Measurements from ENCODE around the gene FYB2. TPM values are rescaled to one million over a fixed set of nuclear protein-coding genes. Genes with fewer than 3 reads are reported as not detected.

Gene FYB2
- total RNA-seq, 2 experiments from 2014 or later: not detected

- DNase-seq: no peak
- Mint-ChIP-seq H3K27ac (no peak overlapping the region), H3K4me1 (ENCODE audit: low read depth) (no peaks in the 10 kb centered on the region), H3K4me3 (no peak overlapping the region), H3K27me3 (ENCODE audit: low read depth) (peaks cover 5% of the 10 kb centered on the region), H3K36me3 (ENCODE audit: low read depth) (no peaks in the 10 kb centered on the region), H3K9me3 (ENCODE audit: insufficient read depth) (no peaks in the 10 kb centered on the region)
- ChIA-PET POLR2A (no interaction called here), CTCF (no interaction called here)
- ATAC-seq: no peak
Measured at GRCh38 chr1:56849750-56850149, 30.5 kb upstream of the FYB2 start.

GRCh38 chr1:56845343-56845742 lies 26.1 kb upstream of the FYB2 start:
- Mint-ChIP-seq H3K4me1 (ENCODE audit: low read depth) (no peaks in the 10 kb centered on the region), H3K4me3 (no peak overlapping the region), H3K9me3 (ENCODE audit: insufficient read depth) (no peaks in the 10 kb centered on the region), H3K27ac (no peak overlapping the region), H3K27me3 (ENCODE audit: low read depth) (no peaks in the 10 kb centered on the region), H3K36me3 (ENCODE audit: low read depth) (no peaks in the 10 kb centered on the region)
- DNase-seq (no peak), ATAC-seq (no peak)
- CTCF ChIA-PET: no interaction called here
- POLR2A ChIA-PET: no interaction called here

- ChIA-PET CTCF (no interaction called here), POLR2A (interaction anchor here (0.6 kb wide), 1 partner anchor 767 kb away, joined by 3 read pairs; no protein-coding TSS in a partner anchor)
- H3K4me3 Mint-ChIP-seq: no peak overlapping the region
- H3K27ac Mint-ChIP-seq: no peak overlapping the region
- no peaks in the 10 kb centered on the region for H3K27me3 Mint-ChIP-seq (ENCODE audit: low read depth)
- no peaks in the 10 kb centered on the region for H3K9me3 Mint-ChIP-seq (ENCODE audit: insufficient read depth)
- DNase-seq: no peak
- no peaks in the 10 kb centered on the region for H3K4me1 Mint-ChIP-seq (ENCODE audit: low read depth)
- no peak for ATAC-seq
- H3K36me3 Mint-ChIP-seq (ENCODE audit: low read depth): no peaks in the 10 kb centered on the region
Measured at GRCh38 chr1:56844545-56845136, 25.4 kb upstream of the FYB2 start.

GRCh38 chr1:56843544-56843943 lies 24.3 kb upstream of the FYB2 start:
- ChIA-PET CTCF (interaction anchor here (0.9 kb wide), 1 partner anchor 10 kb away, joined by 5 read pairs; no protein-coding TSS in a partner anchor), POLR2A (no interaction called here)
- Mint-ChIP-seq H3K4me3 (no peak overlapping the region), H3K27me3 (ENCODE audit: low read depth) (no peaks in the 10 kb centered on the region), H3K4me1 (ENCODE audit: low read depth) (no peaks in the 10 kb centered on the region), H3K27ac (no peak overlapping the region), H3K9me3 (ENCODE audit: insufficient read depth) (no peaks in the 10 kb centered on the region), H3K36me3 (ENCODE audit: low read depth) (no peaks in the 10 kb centered on the region)
- ATAC-seq: no peak
- no peak for DNase-seq

- CTCF ChIA-PET: no interaction called here
Measured at GRCh38 chr1:56838759-56839158, 19.6 kb upstream of the FYB2 start.

GRCh38 chr1:56837244-56837939 lies 18.2 kb upstream of the FYB2 start:
- Mint-ChIP-seq H3K9me3 (ENCODE audit: insufficient read depth) (no peaks in the 10 kb centered on the region), H3K36me3 (ENCODE audit: low read depth) (no peaks in the 10 kb centered on the region), H3K27ac (no peak overlapping the region), H3K27me3 (ENCODE audit: low read depth) (no peaks in the 10 kb centered on the region), H3K4me1 (ENCODE audit: low read depth) (no peaks in the 10 kb centered on the region), H3K4me3 (no peak overlapping the region)
- POLR2A ChIA-PET: no interaction called here
- CTCF ChIA-PET: no interaction called here
- DNase-seq (no peak), ATAC-seq (no peak)

More at GRCh38 chr1:56838759-56839158, 19.6 kb upstream of the FYB2 start:
- no peak for DNase-seq
- Mint-ChIP-seq H3K4me3 (no peak overlapping the region), H3K27me3 (ENCODE audit: low read depth) (no peaks in the 10 kb centered on the region), H3K4me1 (ENCODE audit: low read depth) (no peaks in the 10 kb centered on the region), H3K27ac (no peak overlapping the region), H3K36me3 (ENCODE audit: low read depth) (no peaks in the 10 kb centered on the region), H3K9me3 (ENCODE audit: insufficient read depth) (no peaks in the 10 kb centered on the region)
- ATAC-seq: no peak
- POLR2A ChIA-PET: no interaction called here

- POLR2A ChIA-PET: no interaction called here
- CTCF ChIA-PET: no interaction called here
Measured at GRCh38 chr1:56836359-56836758, 17.2 kb upstream of the FYB2 start.

GRCh38 chr1:56835657-56836056 lies 16.5 kb upstream of the FYB2 start:
- no peak overlapping the region for H3K27ac Mint-ChIP-seq
- no peaks in the 10 kb centered on the region for H3K36me3 Mint-ChIP-seq (ENCODE audit: low read depth)
- POLR2A ChIA-PET: no interaction called here
- no peak overlapping the region for H3K4me3 Mint-ChIP-seq
- H3K9me3 Mint-ChIP-seq (ENCODE audit: insufficient read depth): no peaks in the 10 kb centered on the region
- no peak for ATAC-seq
- no peaks in the 10 kb centered on the region for H3K27me3 Mint-ChIP-seq (ENCODE audit: low read depth)
- CTCF ChIA-PET: no interaction called here
- no peaks in the 10 kb centered on the region for H3K4me1 Mint-ChIP-seq (ENCODE audit: low read depth)
- no peak for DNase-seq

More at GRCh38 chr1:56836359-56836758, 17.2 kb upstream of the FYB2 start:
- DNase-seq: no peak
- Mint-ChIP-seq H3K27me3 (ENCODE audit: low read depth) (no peaks in the 10 kb centered on the region), H3K4me1 (ENCODE audit: low read depth) (no peaks in the 10 kb centered on the region), H3K36me3 (ENCODE audit: low read depth) (no peaks in the 10 kb centered on the region), H3K4me3 (no peak overlapping the region), H3K9me3 (ENCODE audit: insufficient read depth) (no peaks in the 10 kb centered on the region), H3K27ac (no peak overlapping the region)
- ATAC-seq: no peak

- ATAC-seq: no peak
- ChIA-PET CTCF (interaction anchor here (1.3 kb wide), 1 partner anchor 9 kb away, joined by 5 read pairs; no protein-coding TSS in a partner anchor), POLR2A (no interaction called here)
- Mint-ChIP-seq H3K27me3 (ENCODE audit: low read depth) (no peaks in the 10 kb centered on the region), H3K9me3 (ENCODE audit: insufficient read depth) (no peaks in the 10 kb centered on the region), H3K4me3 (no peak overlapping the region), H3K4me1 (ENCODE audit: low read depth) (no peaks in the 10 kb centered on the region), H3K27ac (no peak overlapping the region), H3K36me3 (ENCODE audit: low read depth) (no peaks in the 10 kb centered on the region)
- DNase-seq: no peak
Measured at GRCh38 chr1:56834137-56834900, 15.1 kb upstream of the FYB2 start.

- POLR2A ChIA-PET: no interaction called here
- Mint-ChIP-seq H3K36me3 (ENCODE audit: low read depth) (no peaks in the 10 kb centered on the region), H3K27ac (no peak overlapping the region), H3K27me3 (ENCODE audit: low read depth) (no peaks in the 10 kb centered on the region), H3K9me3 (ENCODE audit: insufficient read depth) (no peaks in the 10 kb centered on the region), H3K4me1 (ENCODE audit: low read depth) (no peaks in the 10 kb centered on the region), H3K4me3 (no peak overlapping the region)
- no peak for DNase-seq
- CTCF ChIA-PET: interaction anchor here (0.7 to 2.0 kb wide), 3 partner anchors 12 to 1213 kb away, joined by 3 to 10 read pairs (median 3); no protein-coding TSS in a partner anchor
- ATAC-seq: no peak
Measured at GRCh38 chr1:56833088-56833487, 13.9 kb upstream of the FYB2 start.

GRCh38 chr1:56831871-56832693 lies 12.9 kb upstream of the FYB2 start:
- Mint-ChIP-seq H3K27me3 (ENCODE audit: low read depth) (no peaks in the 10 kb centered on the region), H3K36me3 (ENCODE audit: low read depth) (no peaks in the 10 kb centered on the region), H3K4me1 (ENCODE audit: low read depth) (no peaks in the 10 kb centered on the region), H3K27ac (no peak overlapping the region), H3K9me3 (ENCODE audit: insufficient read depth) (no peaks in the 10 kb centered on the region), H3K4me3 (no peak overlapping the region)
- DNase-seq: peak; percentile 74
- ChIA-PET CTCF (interaction anchor here (0.7 to 2.0 kb wide), 2 partner anchors 11 to 282 kb away, joined by 3 to 10 read pairs; no protein-coding TSS in a partner anchor), POLR2A (interaction anchor here (0.6 kb wide), 1 partner anchor 447 kb away, joined by 4 read pairs; no protein-coding TSS in a partner anchor)
- no peak for ATAC-seq

Data from activated CD8-positive, alpha-beta T cell treated with anti-CD3 and anti-CD28 coated beads, Interleukin-2, amount 10 ng/mL, durations not matched to agents 7 days and 5 days (primary cell).